ENCODE results near the gene ZNF444. TPM values are rescaled to one million over a fixed set of nuclear protein-coding genes. Genes with fewer than 3 reads are reported as not detected.

Gene ZNF444
- total and polyA plus RNA-seq, 2 of the 4 experiments (the other 2 are of a cell fraction), result 2.5 to 20.3 TPM

DNA sequence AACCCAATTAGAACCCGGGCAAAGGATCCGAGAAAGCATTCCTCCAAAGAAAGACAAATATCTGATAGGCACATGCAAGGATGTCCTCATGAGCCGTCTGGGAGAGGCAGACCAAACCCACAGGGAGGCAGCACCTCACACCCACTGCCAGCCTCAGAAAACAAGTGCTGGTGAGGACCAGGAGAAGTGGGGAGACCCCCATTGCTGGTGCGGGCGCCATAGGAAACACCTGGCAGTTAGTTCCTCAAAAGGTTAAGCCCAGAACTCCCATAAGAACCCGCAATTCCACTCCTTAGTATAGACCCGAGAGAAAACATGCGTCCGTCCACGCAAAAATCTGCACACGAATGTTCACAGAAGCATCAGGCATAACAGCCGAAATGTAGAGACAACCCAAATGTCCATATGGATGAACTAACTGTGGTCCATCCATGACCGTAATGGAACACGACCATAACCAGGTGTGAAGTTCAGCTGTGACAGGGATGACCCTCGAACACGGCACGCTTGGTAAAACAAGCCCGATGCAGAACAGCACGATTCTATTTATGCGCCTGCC, 27.9 kb upstream of the ZNF444 start:
- no peak overlapping the region for H2AK9ac ChIP-seq (replicated peaks; ENCODE audit: low read depth, low read length, poor library complexity)
- 98% methylated on average over 8 of the region's 20 CpGs; no CpG with 5 or more reads in 1 of the 2 experiments for WGBS, 2 experiments (ENCODE audit: extremely low coverage in 2 of 2, insufficient read length in 1 of 2)
- no peak overlapping the region for H3K4ac ChIP-seq (ENCODE audit: low read depth, low read length)
- intact Hi-C loops (cut with micrococcal nuclease), result no loop called here
- no peak overlapping the region for H3K4me3 ChIP-seq (ENCODE audit: insufficient read depth, low read depth, low read length)
- TF ChIP-seq, protein P1, sequence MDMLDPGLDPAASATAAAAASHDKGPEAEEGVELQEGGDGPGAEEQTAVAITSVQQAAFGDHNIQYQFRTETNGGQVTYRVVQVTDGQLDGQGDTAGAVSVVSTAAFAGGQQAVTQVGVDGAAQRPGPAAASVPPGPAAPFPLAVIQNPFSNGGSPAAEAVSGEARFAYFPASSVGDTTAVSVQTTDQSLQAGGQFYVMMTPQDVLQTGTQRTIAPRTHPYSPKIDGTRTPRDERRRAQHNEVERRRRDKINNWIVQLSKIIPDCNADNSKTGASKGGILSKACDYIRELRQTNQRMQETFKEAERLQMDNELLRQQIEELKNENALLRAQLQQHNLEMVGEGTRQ (IDR thresholded peaks at IDR 0.05; ENCODE audit: low read depth, low read length), result no peak
- no peak for TF ChIP-seq MXI1 (IDR thresholded peaks at IDR 0.05; ENCODE audit: borderline replicate concordance, low read depth, low read length)
- TF ChIP-seq CHD1 (IDR thresholded peaks at IDR 0.05; ENCODE audit: low read depth, low read length), result no peak
- TF ChIP-seq, protein P2, sequence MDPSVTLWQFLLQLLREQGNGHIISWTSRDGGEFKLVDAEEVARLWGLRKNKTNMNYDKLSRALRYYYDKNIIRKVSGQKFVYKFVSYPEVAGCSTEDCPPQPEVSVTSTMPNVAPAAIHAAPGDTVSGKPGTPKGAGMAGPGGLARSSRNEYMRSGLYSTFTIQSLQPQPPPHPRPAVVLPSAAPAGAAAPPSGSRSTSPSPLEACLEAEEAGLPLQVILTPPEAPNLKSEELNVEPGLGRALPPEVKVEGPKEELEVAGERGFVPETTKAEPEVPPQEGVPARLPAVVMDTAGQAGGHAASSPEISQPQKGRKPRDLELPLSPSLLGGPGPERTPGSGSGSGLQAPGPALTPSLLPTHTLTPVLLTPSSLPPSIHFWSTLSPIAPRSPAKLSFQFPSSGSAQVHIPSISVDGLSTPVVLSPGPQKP (IDR thresholded peaks at IDR 0.05; ENCODE audit: borderline replicate concordance, low read depth, low read length), result no peak
- no peak for TF ChIP-seq FOS (IDR thresholded peaks at IDR 0.05; ENCODE audit: low read depth, low read length)
- TF ChIP-seq, protein P3, sequence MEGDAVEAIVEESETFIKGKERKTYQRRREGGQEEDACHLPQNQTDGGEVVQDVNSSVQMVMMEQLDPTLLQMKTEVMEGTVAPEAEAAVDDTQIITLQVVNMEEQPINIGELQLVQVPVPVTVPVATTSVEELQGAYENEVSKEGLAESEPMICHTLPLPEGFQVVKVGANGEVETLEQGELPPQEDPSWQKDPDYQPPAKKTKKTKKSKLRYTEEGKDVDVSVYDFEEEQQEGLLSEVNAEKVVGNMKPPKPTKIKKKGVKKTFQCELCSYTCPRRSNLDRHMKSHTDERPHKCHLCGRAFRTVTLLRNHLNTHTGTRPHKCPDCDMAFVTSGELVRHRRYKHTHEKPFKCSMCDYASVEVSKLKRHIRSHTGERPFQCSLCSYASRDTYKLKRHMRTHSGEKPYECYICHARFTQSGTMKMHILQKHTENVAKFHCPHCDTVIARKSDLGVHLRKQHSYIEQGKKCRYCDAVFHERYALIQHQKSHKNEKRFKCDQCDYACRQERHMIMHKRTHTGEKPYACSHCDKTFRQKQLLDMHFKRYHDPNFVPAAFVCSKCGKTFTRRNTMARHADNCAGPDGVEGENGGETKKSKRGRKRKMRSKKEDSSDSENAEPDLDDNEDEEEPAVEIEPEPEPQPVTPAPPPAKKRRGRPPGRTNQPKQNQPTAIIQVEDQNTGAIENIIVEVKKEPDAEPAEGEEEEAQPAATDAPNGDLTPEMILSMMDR (conservative IDR thresholded peaks at IDR 0.05; ENCODE audit: low read depth, low read length), result no peak
- TF ChIP-seq MAZ (IDR thresholded peaks at IDR 0.05; ENCODE audit: borderline replicate concordance, low read depth, low read length), result no peak
- TF ChIP-seq POLR2A (IDR thresholded peaks at IDR 0.05; ENCODE audit: low read depth, low read length), result no peak
- no peak for TF ChIP-seq CEBPB (IDR thresholded peaks at IDR 0.05; ENCODE audit: low read depth, low read length)
- TF ChIP-seq MAFK (IDR thresholded peaks at IDR 0.05; ENCODE audit: low read depth, low read length), result no peak
- no peak for TF ChIP-seq RAD21 (IDR thresholded peaks at IDR 0.05; ENCODE audit: low read length)
- TF ChIP-seq RCOR1 (IDR thresholded peaks at IDR 0.05; ENCODE audit: insufficient replicate concordance, low read length), result no peak
- no peak for TF ChIP-seq RFX5 (IDR thresholded peaks at IDR 0.05; ENCODE audit: low read depth, low read length)
- no peak for TF ChIP-seq BHLHE40 (IDR thresholded peaks at IDR 0.05; ENCODE audit: low read depth, low read length)
- TF ChIP-seq SMC3 (IDR thresholded peaks at IDR 0.05; ENCODE audit: low read depth, low read length), result no peak
- TF ChIP-seq NFE2L2 (IDR thresholded peaks at IDR 0.05; ENCODE audit: low read depth, low read length), result no peak
- no peak overlapping the region for H2BK15ac ChIP-seq (ENCODE audit: low read depth, low read length)
- POLR2A ChIA-PET (ENCODE audit: unreplicated experiment), result no interaction called here
- ATAC-seq (ENCODE audit: low read depth) (no peak), DNase-seq (no peak)
- H3K27me3 ChIP-seq (ENCODE audit: control insufficient read depth, insufficient read depth, low read length), result no peaks in the 10 kb centered on the region
- no peak overlapping the region for H2BK5ac ChIP-seq (ENCODE audit: low read depth, low read length, poor library complexity, severe bottlenecking)
- peaks cover 27% of the 10 kb centered on the region for H3K4me1 ChIP-seq (ENCODE audit: control insufficient read depth, insufficient read depth, low read length)
- H3K18ac ChIP-seq (ENCODE audit: low read depth, low read length), result no peak overlapping the region
- H2BK20ac ChIP-seq (ENCODE audit: low read depth, low read length), result no peak overlapping the region
- H3K23ac ChIP-seq (ENCODE audit: low read depth, low read length), result peak overlapping the region; percentile 14; the same call in 1 of the 2 replicates
- H4K91ac ChIP-seq (ENCODE audit: insufficient read depth, low read depth, low read length), result no peak overlapping the region
- peaks cover 91% of the 10 kb centered on the region for H4K20me1 ChIP-seq (ENCODE audit: insufficient read depth, low read length)
- no peak overlapping the region for H2AFZ ChIP-seq (replicated peaks; ENCODE audit: low read length, poor library complexity)
- dilution Hi-C loops (cut with HindIII; ENCODE audit: low sequenced_read_pairs, unreplicated experiment), result no loop called here
- 0 out of 2 replicates have a peak, but pooled peaks cover 3% of the 10 kb centered on the region for H3K36me3 ChIP-seq (ENCODE audit: control insufficient read depth, insufficient read depth, low read length)
- in situ Hi-C loops (cut with MboI; ENCODE audit: low sequenced_read_pairs), result no loop called here
- no peak overlapping the region for H4K5ac ChIP-seq (ENCODE audit: low read depth, low read length)
- H3K79me1 ChIP-seq (ENCODE audit: low read depth in 1 of 2, low read length in 2 of 2), result peaks cover 0 to 67% of the 10 kb centered on the region in 2 experiments; a peak in 3 of 4 replicates
- no TSS peak for BruUV-seq (replicated peaks)
- peaks cover 11% of the 10 kb centered on the region for H3K9me1 ChIP-seq (ENCODE audit: insufficient read depth, low read length)
- no peak overlapping the region for H4K8ac ChIP-seq (ENCODE audit: low read depth in 2 of 2, low read length in 2 of 2)
- no peak overlapping the region for H3K56ac ChIP-seq (ENCODE audit: extremely low read depth, insufficient read depth, low read length)
- H2AK5ac ChIP-seq (ENCODE audit: low read depth, low read length), result no peak overlapping the region
- H3K9ac ChIP-seq (ENCODE audit: low read depth, low read length), result no peak overlapping the region
- no peak overlapping the region for H3K14ac ChIP-seq (replicated peaks; ENCODE audit: low read depth, low read length)
- H2BK120ac ChIP-seq (ENCODE audit: low read depth, low read length), result no peak overlapping the region
- H3K9me3 ChIP-seq (ENCODE audit: control insufficient read depth, insufficient read depth, low read length), result no peaks in the 10 kb centered on the region
- CTCF ChIA-PET, result no interaction called here
- no peak overlapping the region for H3K27ac ChIP-seq (ENCODE audit: insufficient read depth, low read length)
- no peak overlapping the region for H3K4me2 ChIP-seq (ENCODE audit: low read depth, low read length)
